ENCODE measurements around the gene UQCRQ. TPM values are rescaled to one million over a fixed set of nuclear protein-coding genes. Genes with fewer than 3 reads are reported as not detected.

Gene UQCRQ
- total and polyA plus RNA-seq, 9 of the 15 experiments (the other 6 are each of a cell fraction or from before 2014, with no cell fraction given), result 235 to 2,421 (median 883) TPM

DNA sequence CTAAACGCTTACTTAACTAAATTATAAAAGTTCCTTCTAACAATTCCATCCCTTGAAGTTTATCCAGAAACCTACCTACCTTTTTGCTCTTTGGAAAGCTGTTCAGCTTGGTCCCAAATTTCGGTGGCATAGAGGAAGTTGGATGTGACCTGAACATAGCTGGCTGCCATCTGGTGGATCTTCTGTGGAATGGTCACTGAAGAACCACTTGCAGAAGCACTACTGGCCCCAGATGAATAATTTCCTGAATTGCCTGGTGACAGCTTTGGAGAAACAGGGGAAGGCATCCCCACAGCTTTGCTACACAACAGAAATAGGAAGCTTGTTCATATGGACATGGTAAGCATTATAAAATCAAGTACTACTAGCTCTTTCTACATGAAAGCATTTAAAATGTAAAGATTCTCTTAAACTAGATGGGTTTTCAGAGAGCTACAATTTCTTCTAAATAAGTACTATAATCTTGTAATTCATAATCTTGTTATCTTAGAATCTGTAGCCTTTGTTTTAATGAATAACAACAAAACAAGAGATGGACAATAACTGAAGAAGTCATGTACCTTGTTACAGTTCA, 16.9 kb downstream of the UQCRQ start:
- in situ Hi-C loops (cut with MboI), result no loop called here
- Histone ChIP-seq H3K27me3 (ENCODE audit: control insufficient read depth in 2 of 2, insufficient read depth in 2 of 2, low read length in 2 of 2) (no peaks in the 10 kb centered on the region), H2AFZ (ENCODE audit: low read depth, low read length) (no peak overlapping the region), H3K9me1 (ENCODE audit: control insufficient read depth, insufficient read depth, low read length) (no peaks in the 10 kb centered on the region), H3K27ac (ENCODE audit: extremely low read depth, low read depth, low read length) (no peak overlapping the region), H3K4me1 (replicated peaks in 1 of 2; ENCODE audit: control insufficient read depth in 2 of 2, insufficient read depth in 2 of 2, low read length in 2 of 2) (no peaks in the 10 kb centered on the region), H3K4me2 (ENCODE audit: insufficient read depth, low read length) (no peak overlapping the region), H4K20me1 (replicated peaks; ENCODE audit: control insufficient read depth, insufficient read depth, low read length) (no peaks in the 10 kb centered on the region), H3K9me3 (replicated peaks; ENCODE audit: control insufficient read depth, insufficient read depth, low read depth, low read length) (no peaks in the 10 kb centered on the region), H3K9ac (ENCODE audit: insufficient read depth in 1 of 2, low read depth in 2 of 2, low read length in 2 of 2) (no peak overlapping the region), H3K79me2 (ENCODE audit: control insufficient read depth, insufficient read depth, low read length) (no peaks in the 10 kb centered on the region), H3K36me3 (ENCODE audit: control insufficient read depth, insufficient read depth, low read length) (peaks cover 72% of the 10 kb centered on the region), H3K4me3 (no peak overlapping the region)
- CTCF ChIA-PET (ENCODE audit: low intra/inter-chr PET ratio), result interaction anchor here (0.5 to 2.3 kb wide), 9 partner anchors 16 to 818 kb away, joined by 3 to 13 read pairs (median 3); partner anchors contain the start of gene SHROOM1
- peak; percentile 45 to 79 (median 56) for DNase-seq (ENCODE audit: extremely low read depth in 1 of 4, low spot score in 3 of 4)
- FAIRE-seq, result peak; percentile 93
- no TSS peak for BruUV-seq (replicated peaks)
- intact Hi-C loops (cut with micrococcal nuclease), result loop anchor here (1.0 to 10.0 kb wide), 4 partner anchors 53 to 357 kb away; partner anchors contain the start of genes IL4 and SHROOM1
- peak; percentile 99 for ATAC-seq
- WGBS (ENCODE audit: insufficient coverage, low coverage, missing lambda C conversion rate), result 3% methylated on average over 2 of the region's 2 CpGs
- POLR2A ChIA-PET, result interaction anchor here (0.6 to 1.3 kb wide), 5 partner anchors 9 to 80 kb away, joined by 3 to 4 read pairs (median 3); partner anchors contain the start of gene AFF4
- 0 out of 2 replicates have a peak, but pooled peaks have one; percentile 53 for TF ChIP-seq XRCC5 (IDR thresholded peaks at IDR 0.05; ENCODE audit: low read depth, low read length)
- TF ChIP-seq, protein P1, sequence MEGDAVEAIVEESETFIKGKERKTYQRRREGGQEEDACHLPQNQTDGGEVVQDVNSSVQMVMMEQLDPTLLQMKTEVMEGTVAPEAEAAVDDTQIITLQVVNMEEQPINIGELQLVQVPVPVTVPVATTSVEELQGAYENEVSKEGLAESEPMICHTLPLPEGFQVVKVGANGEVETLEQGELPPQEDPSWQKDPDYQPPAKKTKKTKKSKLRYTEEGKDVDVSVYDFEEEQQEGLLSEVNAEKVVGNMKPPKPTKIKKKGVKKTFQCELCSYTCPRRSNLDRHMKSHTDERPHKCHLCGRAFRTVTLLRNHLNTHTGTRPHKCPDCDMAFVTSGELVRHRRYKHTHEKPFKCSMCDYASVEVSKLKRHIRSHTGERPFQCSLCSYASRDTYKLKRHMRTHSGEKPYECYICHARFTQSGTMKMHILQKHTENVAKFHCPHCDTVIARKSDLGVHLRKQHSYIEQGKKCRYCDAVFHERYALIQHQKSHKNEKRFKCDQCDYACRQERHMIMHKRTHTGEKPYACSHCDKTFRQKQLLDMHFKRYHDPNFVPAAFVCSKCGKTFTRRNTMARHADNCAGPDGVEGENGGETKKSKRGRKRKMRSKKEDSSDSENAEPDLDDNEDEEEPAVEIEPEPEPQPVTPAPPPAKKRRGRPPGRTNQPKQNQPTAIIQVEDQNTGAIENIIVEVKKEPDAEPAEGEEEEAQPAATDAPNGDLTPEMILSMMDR (IDR thresholded peaks at IDR 0.05 in 2 of 3, conservative IDR thresholded peaks at IDR 0.05 in 1 of 3; ENCODE audit: insufficient read depth in 2 of 3, low read depth in 1 of 3, low read length in 3 of 3), result peak; percentile 74 to 83 (median 77)
- TF ChIP-seq MAZ (CRISPR knock-in tag; conservative IDR thresholded peaks at IDR 0.05 in 1 of 2, IDR thresholded peaks at IDR 0.05 in 1 of 2), result peak in 1 of 2 experiments; percentile 54; a peak in 1 of 4 replicates
- TF ChIP-seq MEIS2 (IDR thresholded peaks at IDR 0.05; ENCODE audit: partially characterized antibody), result peak; percentile 62
- TF ChIP-seq, protein P2, sequence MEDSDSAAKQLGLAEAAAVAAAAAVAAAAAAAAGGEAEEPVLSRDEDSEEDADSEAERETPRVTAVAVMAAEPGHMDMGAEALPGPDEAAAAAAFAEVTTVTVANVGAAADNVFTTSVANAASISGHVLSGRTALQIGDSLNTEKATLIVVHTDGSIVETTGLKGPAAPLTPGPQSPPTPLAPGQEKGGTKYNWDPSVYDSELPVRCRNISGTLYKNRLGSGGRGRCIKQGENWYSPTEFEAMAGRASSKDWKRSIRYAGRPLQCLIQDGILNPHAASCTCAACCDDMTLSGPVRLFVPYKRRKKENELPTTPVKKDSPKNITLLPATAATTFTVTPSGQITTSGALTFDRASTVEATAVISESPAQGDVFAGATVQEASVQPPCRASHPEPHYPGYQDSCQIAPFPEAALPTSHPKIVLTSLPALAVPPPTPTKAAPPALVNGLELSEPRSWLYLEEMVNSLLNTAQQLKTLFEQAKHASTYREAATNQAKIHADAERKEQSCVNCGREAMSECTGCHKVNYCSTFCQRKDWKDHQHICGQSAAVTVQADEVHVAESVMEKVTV (CRISPR knock-in tag; IDR thresholded peaks at IDR 0.05), result peak; percentile 55; the same call in 1 of the 2 replicates
- peak; percentile 58; the same call in 1 of the 2 replicates for TF ChIP-seq SPI1 (IDR thresholded peaks at IDR 0.05; ENCODE audit: borderline replicate concordance, low read depth, low read length)
- TF ChIP-seq NBN (IDR thresholded peaks at IDR 0.05; ENCODE audit: low read depth), result peak; percentile 47; the same call in 1 of the 2 replicates
- TF ChIP-seq EP400 (IDR thresholded peaks at IDR 0.05), result 0 out of 2 replicates have a peak, but pooled peaks have one; percentile 22
- TF ChIP-seq RB1 (IDR thresholded peaks at IDR 0.05; ENCODE audit: low read depth), result peak; percentile 41; the same call in 1 of the 2 replicates
- peak; percentile 47; the same call in 1 of the 2 replicates for TF ChIP-seq CTBP1 (IDR thresholded peaks at IDR 0.05; ENCODE audit: borderline replicate concordance)
- no peak for TF ChIP-seq TGIF2 (CRISPR knock-in tag; IDR thresholded peaks at IDR 0.05)
